ENCODE results near the gene POLR3C.

Gene POLR3C

DNA sequence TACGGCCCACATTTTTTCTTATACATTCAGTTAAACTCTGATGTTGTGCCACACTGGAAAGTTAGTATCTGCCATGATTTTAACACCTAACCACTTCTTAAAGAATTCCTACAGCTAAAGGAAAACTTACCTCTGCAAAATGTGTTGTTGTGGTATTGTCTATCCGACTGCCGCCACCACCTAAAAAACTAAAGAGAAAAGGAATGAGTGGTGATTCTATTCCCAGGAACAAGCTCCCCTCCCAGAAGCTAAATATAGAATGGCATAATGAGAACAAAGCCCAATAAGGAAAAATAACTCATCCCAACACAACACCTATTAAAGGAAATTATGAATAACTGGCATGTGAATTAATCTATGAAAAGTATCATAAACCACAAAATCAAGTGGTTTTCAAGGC is 39.6 kb upstream of the POLR3C start:
- H3K27me3 ChIP-seq (ENCODE audit: insufficient read depth, low read length), result no peaks in the 10 kb centered on the region
- H3K4me1 ChIP-seq (ENCODE audit: control insufficient read depth in 1 of 2, insufficient read depth in 2 of 2, low read length in 2 of 2), result no peaks in the 10 kb centered on the region
- H3K9me3 ChIP-seq (ENCODE audit: insufficient read depth, low read depth, low read length), result no peaks in the 10 kb centered on the region
- no peak overlapping the region for H2AK5ac ChIP-seq (ENCODE audit: low read length)
- DNase-seq, result no peak
- no peak overlapping the region for H2BK5ac ChIP-seq (ENCODE audit: low read depth, low read length, poor library complexity)
- no peaks in the 10 kb centered on the region for H3K79me2 ChIP-seq (ENCODE audit: control insufficient read depth, insufficient read depth, low read length, poor library complexity)
- H3K9ac ChIP-seq (ENCODE audit: low read length), result no peak overlapping the region
- H3K23ac ChIP-seq (ENCODE audit: low read length), result no peak overlapping the region
- no peak overlapping the region for H2BK12ac ChIP-seq (ENCODE audit: low read length)
- WGBS (ENCODE audit: extremely low coverage, insufficient coverage, insufficient read length), result no CpG with 5 or more reads among the region's 3 CpGs
- no peak overlapping the region for H4K12ac ChIP-seq (ENCODE audit: low read depth, low read length)
- peaks cover 2 to 5% of the 10 kb centered on the region in 2 experiments for H3K36me3 ChIP-seq (ENCODE audit: control insufficient read depth in 1 of 2, insufficient read depth in 2 of 2, low read length in 2 of 2)
- no peak overlapping the region for H3K14ac ChIP-seq (ENCODE audit: low read length)
- H4K8ac ChIP-seq (ENCODE audit: low read depth, low read length), result no peak overlapping the region
- no peak overlapping the region for H3K4me3 ChIP-seq (ENCODE audit: low read depth, low read length)
- no peak overlapping the region for H3K27ac ChIP-seq (ENCODE audit: low read depth, low read length)
- H3K79me1 ChIP-seq (ENCODE audit: low read length), result no peaks in the 10 kb centered on the region
- H4K91ac ChIP-seq (ENCODE audit: low read depth, low read length), result no peak overlapping the region
- no peak overlapping the region for H3K4ac ChIP-seq (ENCODE audit: low read depth, low read length)
- no peak overlapping the region for H3K4me2 ChIP-seq (ENCODE audit: low read length)
- no peak overlapping the region for H2BK120ac ChIP-seq (ENCODE audit: insufficient read depth, low read length, poor library complexity)
- H3K18ac ChIP-seq (ENCODE audit: low read length), result no peak overlapping the region
- no peak overlapping the region for H2AFZ ChIP-seq (ENCODE audit: insufficient read depth, low read length, poor library complexity)

GRCh38 chr1:145785547-145785946 is 38.5 kb upstream of the POLR3C start:
- H3K36me3 ChIP-seq (ENCODE audit: control insufficient read depth in 1 of 2, insufficient read depth in 2 of 2, low read length in 2 of 2), result peaks cover 0 to 3% of the 10 kb centered on the region in 2 experiments
- H2BK5ac ChIP-seq (ENCODE audit: low read depth, low read length, poor library complexity), result no peak overlapping the region

GRCh38 chr1:145786271-145786670 is 37.7 kb upstream of the POLR3C start:
- Histone ChIP-seq H3K79me1 (ENCODE audit: low read length) (no peaks in the 10 kb centered on the region), H3K79me2 (ENCODE audit: control insufficient read depth, insufficient read depth, low read length, poor library complexity) (no peaks in the 10 kb centered on the region), H2BK5ac (ENCODE audit: low read depth, low read length, poor library complexity) (no peak overlapping the region), H2BK120ac (ENCODE audit: insufficient read depth, low read length, poor library complexity) (no peak overlapping the region), H2AK5ac (ENCODE audit: low read length) (no peak overlapping the region), H2BK12ac (ENCODE audit: low read length) (no peak overlapping the region), H4K12ac (ENCODE audit: low read depth, low read length) (no peak overlapping the region), H3K27me3 (ENCODE audit: insufficient read depth, low read length) (no peaks in the 10 kb centered on the region), H3K4ac (ENCODE audit: low read depth, low read length) (no peak overlapping the region), H3K4me1 (ENCODE audit: control insufficient read depth in 1 of 2, insufficient read depth in 2 of 2, low read length in 2 of 2) (no peaks in the 10 kb centered on the region), H3K4me3 (ENCODE audit: low read depth, low read length) (no peak overlapping the region), H3K9ac (ENCODE audit: low read length) (no peak overlapping the region), H3K4me2 (ENCODE audit: low read length) (no peak overlapping the region), H2AFZ (ENCODE audit: insufficient read depth, low read length, poor library complexity) (no peak overlapping the region), H4K8ac (ENCODE audit: low read depth, low read length) (no peak overlapping the region), H3K36me3 (ENCODE audit: control insufficient read depth in 1 of 2, insufficient read depth in 2 of 2, low read length in 2 of 2) (peaks cover 0 to 3% of the 10 kb centered on the region in 2 experiments), H4K91ac (ENCODE audit: low read depth, low read length) (no peak overlapping the region), H3K23ac (ENCODE audit: low read length) (no peak overlapping the region), H3K27ac (ENCODE audit: low read depth, low read length) (no peak overlapping the region), H3K18ac (ENCODE audit: low read length) (no peak overlapping the region), H3K14ac (ENCODE audit: low read length) (no peak overlapping the region), H3K9me3 (ENCODE audit: insufficient read depth, low read depth, low read length) (no peaks in the 10 kb centered on the region)
- no peak for DNase-seq
- WGBS (ENCODE audit: extremely low coverage, insufficient coverage, insufficient read length), result no CpG with 5 or more reads among the region's 1 CpG

More at GRCh38 chr1:145785547-145785946, 38.5 kb upstream of the POLR3C start:
- H3K27me3 ChIP-seq (ENCODE audit: insufficient read depth, low read length), result no peaks in the 10 kb centered on the region
- H3K23ac ChIP-seq (ENCODE audit: low read length), result no peak overlapping the region
- H3K79me2 ChIP-seq (ENCODE audit: control insufficient read depth, insufficient read depth, low read length, poor library complexity), result no peaks in the 10 kb centered on the region
- no peak overlapping the region for H2AFZ ChIP-seq (ENCODE audit: insufficient read depth, low read length, poor library complexity)
- no peak overlapping the region for H4K91ac ChIP-seq (ENCODE audit: low read depth, low read length)
- WGBS (ENCODE audit: extremely low coverage, insufficient coverage, insufficient read length), result no CpG with 5 or more reads among the region's 1 CpG
- H4K8ac ChIP-seq (ENCODE audit: low read depth, low read length), result no peak overlapping the region
- H2BK12ac ChIP-seq (ENCODE audit: low read length), result no peak overlapping the region
- H3K4ac ChIP-seq (ENCODE audit: low read depth, low read length), result no peak overlapping the region
- H3K9ac ChIP-seq (ENCODE audit: low read length), result no peak overlapping the region
- H3K18ac ChIP-seq (ENCODE audit: low read length), result no peak overlapping the region
- H2AK5ac ChIP-seq (ENCODE audit: low read length), result no peak overlapping the region
- H3K4me1 ChIP-seq (ENCODE audit: control insufficient read depth in 1 of 2, insufficient read depth in 2 of 2, low read length in 2 of 2), result no peaks in the 10 kb centered on the region
- H3K79me1 ChIP-seq (ENCODE audit: low read length), result no peaks in the 10 kb centered on the region
- H2BK120ac ChIP-seq (ENCODE audit: insufficient read depth, low read length, poor library complexity), result no peak overlapping the region
- H3K4me2 ChIP-seq (ENCODE audit: low read length), result no peak overlapping the region
- no peak overlapping the region for H3K27ac ChIP-seq (ENCODE audit: low read depth, low read length)
- no peaks in the 10 kb centered on the region for H3K9me3 ChIP-seq (ENCODE audit: insufficient read depth, low read depth, low read length)
- H3K4me3 ChIP-seq (ENCODE audit: low read depth, low read length), result no peak overlapping the region
- no peak for DNase-seq
- no peak overlapping the region for H3K14ac ChIP-seq (ENCODE audit: low read length)
- H4K12ac ChIP-seq (ENCODE audit: low read depth, low read length), result no peak overlapping the region

GRCh38 chr1:145788580-145788979 is 35.4 kb upstream of the POLR3C start:
- no peak overlapping the region for H2BK12ac ChIP-seq (ENCODE audit: low read length)
- H3K4ac ChIP-seq (ENCODE audit: low read depth, low read length), result no peak overlapping the region
- peaks cover 2 to 3% of the 10 kb centered on the region in 2 experiments for H3K36me3 ChIP-seq (ENCODE audit: control insufficient read depth in 1 of 2, insufficient read depth in 2 of 2, low read length in 2 of 2)
- H3K79me2 ChIP-seq (ENCODE audit: control insufficient read depth, insufficient read depth, low read length, poor library complexity), result no peaks in the 10 kb centered on the region
- H3K9ac ChIP-seq (ENCODE audit: low read length), result no peak overlapping the region
- H3K4me3 ChIP-seq (ENCODE audit: low read depth, low read length), result no peak overlapping the region
- H3K23ac ChIP-seq (ENCODE audit: low read length), result no peak overlapping the region
- no peak overlapping the region for H2BK5ac ChIP-seq (ENCODE audit: low read depth, low read length, poor library complexity)
- H4K12ac ChIP-seq (ENCODE audit: low read depth, low read length), result no peak overlapping the region
- no peak overlapping the region for H3K14ac ChIP-seq (ENCODE audit: low read length)
- no peak overlapping the region for H3K27ac ChIP-seq (ENCODE audit: low read depth, low read length)
- no peaks in the 10 kb centered on the region for H3K4me1 ChIP-seq (ENCODE audit: control insufficient read depth in 1 of 2, insufficient read depth in 2 of 2, low read length in 2 of 2)
- H2AFZ ChIP-seq (ENCODE audit: insufficient read depth, low read length, poor library complexity), result no peak overlapping the region
- H2AK5ac ChIP-seq (ENCODE audit: low read length), result no peak overlapping the region
- DNase-seq, result no peak
- no CpG with 5 or more reads among the region's 3 CpGs for WGBS (ENCODE audit: extremely low coverage, insufficient coverage, insufficient read length)
- H3K79me1 ChIP-seq (ENCODE audit: low read length), result no peaks in the 10 kb centered on the region
- H4K91ac ChIP-seq (ENCODE audit: low read depth, low read length), result no peak overlapping the region
- no peaks in the 10 kb centered on the region for H3K9me3 ChIP-seq (ENCODE audit: insufficient read depth, low read depth, low read length)
- no peaks in the 10 kb centered on the region for H3K27me3 ChIP-seq (ENCODE audit: insufficient read depth, low read length)
- no peak overlapping the region for H3K18ac ChIP-seq (ENCODE audit: low read length)
- no peak overlapping the region for H2BK120ac ChIP-seq (ENCODE audit: insufficient read depth, low read length, poor library complexity)
- H3K4me2 ChIP-seq (ENCODE audit: low read length), result no peak overlapping the region
- no peak overlapping the region for H4K8ac ChIP-seq (ENCODE audit: low read depth, low read length)

All from trophoblast cell (in vitro differentiated cells and primary cell).